GM20000 (cell line): ENCODE data around the gene THOP1.

Experiments
- DNase-seq: peaks from one replicate; pipeline ENCODE4 v3.0.0; 2012; ENCODE audit warnings: low spot score
- TF ChIP-seq, protein P1 (sequence below): IDR thresholded peaks from 2 replicates; pipeline ENCODE4 v1.5.1; 2012; ENCODE audit warnings: mild to moderate bottlenecking, control low read depth; ENCODE audit errors: extremely low read depth, missing control alignments

The THOP1 gene

DNA sequence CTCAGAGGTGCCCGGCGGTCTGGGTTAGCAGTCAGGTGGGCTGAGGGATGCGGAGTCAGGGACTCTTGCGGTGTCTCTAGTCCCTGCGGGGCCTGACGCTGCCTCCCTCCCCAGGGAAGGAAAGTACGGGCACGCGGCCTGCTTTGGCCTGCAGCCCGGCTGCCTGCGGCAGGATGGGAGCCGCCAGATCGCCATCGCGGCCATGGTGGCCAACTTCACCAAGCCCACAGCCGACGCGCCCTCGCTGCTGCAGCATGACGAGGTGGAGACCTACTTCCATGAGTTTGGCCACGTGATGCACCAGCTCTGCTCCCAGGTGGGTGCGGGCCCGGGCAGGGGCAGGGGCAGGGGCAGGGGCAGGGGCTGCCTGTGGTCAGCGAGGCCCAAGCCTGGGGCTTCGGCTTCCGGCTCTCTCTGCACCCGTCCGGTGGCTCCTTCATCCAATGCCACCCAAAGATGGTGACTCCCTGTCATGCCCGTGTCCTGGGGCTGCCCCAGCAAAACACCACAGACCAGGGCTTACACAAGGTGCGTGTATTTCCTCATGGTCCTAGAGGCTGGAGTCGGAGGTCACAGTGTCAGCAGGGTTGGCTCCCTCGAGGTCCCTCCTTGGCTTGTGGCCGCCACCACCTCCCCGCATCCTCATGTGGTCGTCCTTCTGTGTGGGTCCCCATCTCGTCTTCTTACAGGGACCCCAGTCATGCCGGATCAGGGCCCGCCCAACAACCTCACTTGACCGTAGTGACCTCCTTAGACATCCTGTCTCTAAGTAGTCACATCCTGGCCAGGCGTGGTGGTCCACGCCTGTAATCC lies 23.0 kb downstream of the THOP1 start:
- TF ChIP-seq, protein P1, sequence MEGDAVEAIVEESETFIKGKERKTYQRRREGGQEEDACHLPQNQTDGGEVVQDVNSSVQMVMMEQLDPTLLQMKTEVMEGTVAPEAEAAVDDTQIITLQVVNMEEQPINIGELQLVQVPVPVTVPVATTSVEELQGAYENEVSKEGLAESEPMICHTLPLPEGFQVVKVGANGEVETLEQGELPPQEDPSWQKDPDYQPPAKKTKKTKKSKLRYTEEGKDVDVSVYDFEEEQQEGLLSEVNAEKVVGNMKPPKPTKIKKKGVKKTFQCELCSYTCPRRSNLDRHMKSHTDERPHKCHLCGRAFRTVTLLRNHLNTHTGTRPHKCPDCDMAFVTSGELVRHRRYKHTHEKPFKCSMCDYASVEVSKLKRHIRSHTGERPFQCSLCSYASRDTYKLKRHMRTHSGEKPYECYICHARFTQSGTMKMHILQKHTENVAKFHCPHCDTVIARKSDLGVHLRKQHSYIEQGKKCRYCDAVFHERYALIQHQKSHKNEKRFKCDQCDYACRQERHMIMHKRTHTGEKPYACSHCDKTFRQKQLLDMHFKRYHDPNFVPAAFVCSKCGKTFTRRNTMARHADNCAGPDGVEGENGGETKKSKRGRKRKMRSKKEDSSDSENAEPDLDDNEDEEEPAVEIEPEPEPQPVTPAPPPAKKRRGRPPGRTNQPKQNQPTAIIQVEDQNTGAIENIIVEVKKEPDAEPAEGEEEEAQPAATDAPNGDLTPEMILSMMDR: no peak
- peak; percentile 34 for DNase-seq

DNA sequence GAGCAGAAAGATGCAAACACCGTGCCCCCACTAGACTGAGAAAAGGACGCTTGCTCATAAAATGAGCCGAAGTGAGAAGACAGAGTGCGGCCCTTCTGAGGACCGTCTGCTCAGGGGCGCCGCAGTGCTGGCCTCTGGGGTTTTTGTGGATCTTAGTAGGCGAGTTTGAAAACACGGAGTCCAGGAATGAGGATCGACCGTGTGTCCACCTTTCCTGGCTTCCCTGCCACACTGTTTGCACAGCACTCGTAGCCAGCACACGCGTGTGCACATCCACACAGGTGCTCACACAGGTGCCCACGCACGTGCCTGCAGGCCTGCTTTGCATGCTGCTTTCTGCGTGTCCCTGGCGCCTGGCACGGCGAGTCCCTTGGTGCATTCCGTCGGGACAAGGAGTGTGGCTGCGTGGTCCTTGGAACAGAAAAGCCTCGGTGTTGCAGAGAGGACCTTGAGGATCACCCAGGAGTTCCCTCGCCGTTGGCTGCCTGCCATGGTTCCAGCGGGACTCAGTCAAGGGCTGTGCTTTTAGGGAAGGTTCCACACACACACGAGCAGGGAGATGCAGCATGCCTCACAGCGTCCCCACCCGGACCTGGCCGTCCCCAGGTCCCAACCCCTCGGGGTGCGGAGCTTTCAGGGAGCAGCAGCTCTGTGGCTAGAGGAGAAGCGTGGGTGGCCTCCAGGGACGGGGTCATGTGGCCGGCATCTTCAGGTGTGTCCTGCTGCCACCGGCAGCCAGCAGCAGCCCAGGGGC lies 24.3 kb downstream of the THOP1 start:
- peak; percentile 12 for DNase-seq
- TF ChIP-seq, protein P1: no peak

DNA sequence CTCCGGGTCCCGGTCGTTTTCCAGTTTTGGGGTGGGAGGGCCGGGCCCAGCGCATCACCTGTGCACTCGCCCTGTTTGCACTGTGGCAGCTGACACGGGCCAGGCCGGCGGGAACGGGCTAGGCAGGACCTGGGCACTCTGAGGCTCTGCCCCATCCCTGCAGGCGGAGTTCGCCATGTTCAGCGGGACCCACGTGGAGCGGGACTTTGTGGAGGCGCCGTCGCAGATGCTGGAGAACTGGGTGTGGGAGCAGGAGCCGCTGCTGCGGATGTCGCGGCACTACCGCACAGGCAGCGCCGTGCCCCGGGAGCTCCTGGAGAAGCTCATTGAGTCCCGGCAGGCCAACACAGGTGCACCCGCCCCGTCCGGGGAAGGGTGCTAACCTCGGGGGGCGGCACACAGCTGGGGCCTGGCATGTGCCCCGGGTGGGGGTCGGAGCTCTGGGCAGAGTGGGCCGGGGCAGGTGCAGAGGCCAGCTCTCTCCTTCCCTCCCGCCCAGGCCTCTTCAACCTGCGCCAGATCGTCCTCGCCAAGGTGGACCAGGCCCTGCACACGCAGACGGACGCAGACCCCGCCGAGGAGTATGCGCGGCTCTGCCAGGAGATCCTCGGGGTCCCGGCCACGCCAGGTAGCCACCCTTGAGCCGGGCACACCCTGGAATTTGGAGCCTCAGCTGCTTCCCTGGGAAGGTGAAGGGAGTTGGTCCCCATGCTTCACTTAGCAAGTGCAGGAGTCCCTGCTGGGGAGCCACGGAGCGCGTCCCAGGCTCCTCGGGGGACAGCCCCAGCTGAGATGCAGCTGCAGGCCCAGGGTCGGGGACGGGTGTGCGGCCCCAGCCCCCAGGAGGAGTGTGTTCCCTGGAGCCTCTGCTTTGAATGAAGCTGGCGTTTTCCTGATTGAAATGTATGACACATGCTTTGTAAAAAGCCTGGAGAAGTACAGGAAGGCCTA lies 25.1 kb downstream of the THOP1 start:
- TF ChIP-seq, protein P1: no peak
- DNase-seq: peak; percentile 28

DNA sequence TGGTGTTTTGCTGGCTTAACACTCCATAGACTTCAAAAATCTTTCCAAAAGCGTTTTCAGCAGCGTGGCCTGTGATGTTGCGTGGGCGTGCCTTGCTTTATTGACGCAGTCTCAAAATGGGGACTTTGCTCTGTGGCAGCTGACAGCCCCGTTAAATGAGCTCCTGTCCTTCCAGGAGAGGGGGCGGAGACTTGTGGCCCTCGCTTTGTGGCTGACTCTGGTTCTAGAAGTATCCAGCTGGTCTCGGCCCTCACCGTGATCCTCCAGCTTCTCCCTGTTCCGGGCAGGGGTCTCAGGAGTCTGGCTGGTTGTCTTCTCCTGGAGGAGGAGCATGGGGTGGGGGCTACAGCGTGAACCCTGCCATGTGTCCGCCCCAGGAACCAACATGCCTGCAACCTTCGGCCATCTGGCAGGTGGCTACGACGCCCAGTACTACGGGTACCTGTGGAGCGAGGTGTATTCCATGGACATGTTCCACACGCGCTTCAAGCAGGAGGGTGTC lies 26.0 kb downstream of the THOP1 start:
- TF ChIP-seq, protein P1: no peak
- peak; percentile 37 for DNase-seq

DNA sequence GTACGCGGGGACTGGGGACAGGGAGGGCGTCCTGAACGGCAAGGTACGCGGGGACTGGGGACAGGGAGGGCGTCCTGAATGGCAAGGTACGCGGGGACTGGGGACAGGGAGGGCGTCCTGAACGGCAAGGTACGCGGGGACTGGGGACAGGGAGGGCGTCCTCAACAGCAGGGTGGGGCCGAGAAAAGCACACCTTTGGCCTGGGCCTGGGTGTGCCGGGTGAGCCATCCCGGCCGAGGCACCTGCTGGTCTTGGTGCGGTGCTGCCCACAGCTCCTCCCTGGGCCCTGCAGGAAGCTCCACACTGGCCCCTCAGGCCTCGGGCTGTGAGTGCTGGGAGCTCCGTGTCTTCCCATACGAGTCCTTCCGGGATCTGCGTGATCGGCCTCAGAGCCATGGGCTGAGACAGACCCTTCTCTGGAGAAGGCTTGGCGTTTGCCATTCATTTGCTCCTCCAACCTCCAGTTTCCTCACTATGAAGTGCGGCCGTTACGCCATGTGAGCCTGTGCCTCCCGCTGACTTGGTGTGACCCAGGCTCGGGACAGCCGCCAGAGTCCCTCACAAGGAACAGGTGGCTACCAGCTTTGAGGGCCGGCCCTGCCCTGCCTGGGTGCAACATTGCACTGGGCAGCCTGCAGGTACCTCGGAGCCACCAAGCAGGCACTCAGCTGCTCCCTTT lies 26.6 kb downstream of the THOP1 start:
- TF ChIP-seq, protein P1: no peak
- no peak for DNase-seq

DNA sequence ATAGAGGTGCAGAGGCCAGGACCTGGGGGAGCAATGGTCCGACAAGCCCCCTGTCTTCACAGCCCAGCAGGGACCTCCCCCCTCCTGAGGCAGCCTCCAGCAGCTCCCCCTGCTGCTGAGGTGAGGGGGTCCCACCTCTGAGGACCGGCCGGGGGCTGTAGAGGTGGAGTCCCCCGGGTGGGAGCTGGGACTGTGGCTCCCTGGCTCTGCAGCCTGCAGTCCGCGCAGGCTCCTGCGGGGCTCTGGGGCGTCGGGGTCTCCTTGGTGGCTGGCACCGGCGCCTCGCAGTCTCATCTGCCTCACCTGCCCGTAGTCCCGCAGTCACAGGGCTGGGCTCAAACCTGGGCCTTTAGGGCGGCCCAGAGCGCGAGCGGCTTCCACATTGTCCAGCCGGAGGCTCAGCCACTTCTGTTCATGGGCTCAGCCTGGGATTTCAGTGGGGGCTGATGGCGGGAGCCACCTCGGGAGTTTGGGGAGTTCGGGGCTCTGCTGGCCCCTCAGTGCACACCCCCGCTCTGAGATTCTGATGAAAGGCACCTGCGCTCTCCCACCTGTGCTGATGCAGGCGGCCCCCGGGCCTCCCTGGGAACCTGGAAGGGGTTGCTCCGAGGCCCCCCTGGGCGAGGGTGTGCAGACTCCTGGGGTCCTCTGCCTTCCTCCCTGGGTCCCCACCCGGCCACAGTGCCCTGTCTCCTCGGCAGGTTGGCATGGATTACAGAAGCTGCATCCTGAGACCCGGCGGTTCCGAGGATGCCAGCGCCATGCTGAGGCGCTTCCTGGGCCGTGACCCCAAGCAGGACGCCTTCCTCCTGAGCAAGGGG lies 27.3 kb downstream of the THOP1 start:
- DNase-seq: peak; percentile 22
- TF ChIP-seq, protein P1: no peak
